SJSA1 (cell line): Measurements from ENCODE around the gene PLAAT5. TPM values are rescaled to one million over a fixed set of nuclear protein-coding genes. Genes with fewer than 3 reads are reported as not detected.
"Not testable (repeated sequence)": the region's sequence is repeated elsewhere in the genome, so short reads cannot be mapped to it uniquely, and the experiment has no call there.

ENCODE experiments used
- DNase-seq, 2 experiments: peaks; one replicate each; pipeline ENCODE4 v3.0.0-alpha.2; 2015 to 2020; ENCODE audit warnings: low spot score in 2 of 2, low read depth in 1 of 2
- H3K27ac ChIP-seq: fragments of 250-450 bp; sonication (Bioruptor Pico); 2 replicates; pipeline ENCODE4 v1.5.1; 2020; ENCODE audit warnings: mild to moderate bottlenecking, moderate library complexity
- H3K27me3 ChIP-seq: fragments of 250-450 bp; sonication (Bioruptor Pico); replicated peaks from 2 replicates; pipeline ENCODE4 v1.5.1; 2020; ENCODE audit warnings: mild to moderate bottlenecking, moderate library complexity
- H3K36me3 ChIP-seq: fragments of 250-450 bp; sonication (Bioruptor Pico); 2 replicates; pipeline ENCODE4 v1.5.1; 2020; ENCODE audit warnings: mild to moderate bottlenecking
- H3K4me1 ChIP-seq: fragments of 250-450 bp; sonication (Bioruptor Pico); replicated peaks from 2 replicates; pipeline ENCODE4 v1.6.1; 2021; ENCODE audit warnings: mild to moderate bottlenecking
- H3K4me3 ChIP-seq: fragments of 250-450 bp; sonication (Bioruptor Pico); 2 replicates; pipeline ENCODE4 v1.5.1; 2020; ENCODE audit warnings: mild to moderate bottlenecking
- H3K9me3 ChIP-seq: fragments of 250-450 bp; sonication (Bioruptor Pico); replicated peaks from 2 replicates; pipeline ENCODE4 v1.5.1; 2020; ENCODE audit warnings: mild to moderate bottlenecking
- total RNA-seq: library from RNA; depleted of rRNA; stranded (reverse); fragments of >200 nt; shearing (Covaris generic); gene quantifications from 2 replicates; pipeline ENCODE4 v1.2.3, GENCODE V29; 2014; rRNA removed

PLAAT5 gene
- 0.24 TPM in 1 of 2 replicates, not detected in the other for total RNA-seq

- no peak for DNase-seq
- peaks cover 25% of the 10 kb centered on the region for H3K4me1 ChIP-seq
- no peaks in the 10 kb centered on the region for H3K9me3 ChIP-seq
- no peak within 1 kb of the TSS for H3K27ac ChIP-seq
- peak within 1 kb of the TSS; percentile 23 for H3K4me3 ChIP-seq
- H3K27me3 ChIP-seq, result no peaks in the 10 kb centered on the region
- H3K36me3 ChIP-seq, result no peaks in the 10 kb centered on the region
These were observed at the start of gene PLAAT5 for GRCh38 chr11:63490551-63491239. PLAAT5 (minus strand) TSS chr11:63491167; CDS start chr11:63491034, 133 bp downstream.

- peak overlapping the region; percentile 26 for H3K27ac ChIP-seq
- H3K27me3 ChIP-seq, result no peaks in the 10 kb centered on the region
- peak overlapping the region; percentile 30 for H3K4me3 ChIP-seq
- no peaks in the 10 kb centered on the region for H3K9me3 ChIP-seq
- H3K36me3 ChIP-seq, result no peaks in the 10 kb centered on the region
- no peak for DNase-seq
- peaks cover 32% of the 10 kb centered on the region for H3K4me1 ChIP-seq
These were observed 46.5 kb upstream of the PLAAT5 start for GRCh38 chr11:63537293-63538101.

DNA sequence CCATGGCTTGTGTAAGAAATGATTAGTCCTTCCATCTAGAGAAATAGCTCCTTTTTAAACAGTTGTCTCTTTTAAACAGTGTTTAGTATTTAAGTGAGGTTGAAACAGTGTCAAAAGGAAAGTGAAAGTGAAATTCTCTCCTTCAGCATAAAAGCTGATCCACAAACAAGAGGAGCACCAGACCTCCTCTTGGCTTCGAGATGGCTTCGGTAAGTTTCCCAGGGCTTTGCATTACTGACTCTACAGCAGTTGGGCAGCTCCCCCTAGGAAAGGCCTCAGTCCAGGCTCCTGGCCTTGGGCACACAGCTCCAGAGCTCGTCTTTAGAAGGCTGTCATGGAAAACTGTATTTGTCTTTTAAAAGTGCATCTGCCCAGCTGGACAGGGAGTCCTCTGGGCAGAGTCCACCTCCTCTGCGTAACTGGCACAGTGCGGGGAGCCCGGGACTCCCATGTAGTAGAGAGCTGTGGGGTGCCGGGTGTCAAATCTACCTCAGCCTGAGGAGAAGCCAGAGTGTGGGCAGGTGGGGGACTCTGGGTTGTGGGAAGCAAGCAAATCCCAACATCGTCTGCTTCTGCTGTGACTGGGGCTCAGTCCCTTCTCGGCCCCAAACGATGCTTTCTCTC, 45.8 kb upstream of the PLAAT5 start, which contains the start of gene PLAAT4:
Gene PLAAT4, plus strand, starts transcription at position 140 of the 624 bp plus-strand sequence. Its CDS starts 61 bp downstream, at position 201.
- H3K36me3 ChIP-seq, result no peaks in the 10 kb centered on the region
- peak in 1 of 2 experiments; percentile 74 for DNase-seq
- H3K27ac ChIP-seq, result peak within 1 kb of the TSS; percentile 26
- peaks cover 40% of the 10 kb centered on the region for H3K4me1 ChIP-seq
- no peaks in the 10 kb centered on the region for H3K9me3 ChIP-seq
- H3K27me3 ChIP-seq, result no peaks in the 10 kb centered on the region
- H3K4me3 ChIP-seq, result peak within 1 kb of the TSS; percentile 30

DNA sequence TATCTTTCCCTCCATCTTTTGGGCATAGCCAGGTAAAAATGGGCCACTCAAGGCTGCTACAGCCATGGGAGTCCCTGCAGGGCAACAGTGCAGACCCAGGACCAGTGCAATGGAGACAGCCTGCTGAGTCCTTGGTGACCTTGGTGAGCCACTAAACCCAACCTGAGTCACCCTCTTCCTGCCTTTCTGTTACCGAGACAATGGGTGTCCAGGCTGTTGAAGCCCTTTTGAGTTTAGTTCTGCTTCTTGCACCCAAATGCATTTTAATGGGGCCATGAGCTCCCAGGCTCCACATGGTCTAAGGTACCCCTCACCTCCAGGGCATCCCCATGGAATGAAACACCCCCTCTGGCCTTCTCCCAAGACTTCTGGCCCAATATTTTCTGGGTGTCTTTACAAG, 44.8 kb upstream of the PLAAT5 start:
- Histone ChIP-seq H3K9me3 (no peaks in the 10 kb centered on the region), H3K36me3 (no peaks in the 10 kb centered on the region), H3K4me3 (no peak overlapping the region), H3K27ac (no peak overlapping the region), H3K4me1 (peaks cover 48% of the 10 kb centered on the region), H3K27me3 (no peaks in the 10 kb centered on the region)
- no peak for DNase-seq

GRCh38 chr11:63534895-63535461, 44.0 kb upstream of the PLAAT5 start:
- H3K4me3 ChIP-seq, result no peak overlapping the region

DNA sequence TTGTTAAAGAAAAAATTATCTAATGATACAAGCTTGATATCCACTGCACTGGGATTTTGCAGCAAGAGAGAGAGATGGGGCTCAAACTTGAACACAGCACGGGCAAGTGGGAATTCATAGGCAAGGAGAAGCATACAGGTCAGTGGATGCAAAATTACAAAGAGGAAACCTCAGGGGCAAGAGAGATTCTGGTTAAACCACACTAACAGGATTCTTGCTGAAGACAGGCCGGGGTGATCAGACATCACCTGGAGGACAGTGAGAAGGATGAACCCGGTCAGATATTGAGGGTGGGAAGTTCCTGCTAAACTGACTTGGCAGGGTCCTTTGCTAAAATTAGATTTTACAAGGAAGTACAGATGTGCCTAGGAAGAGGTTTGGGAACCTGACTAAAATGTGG, 43.1 kb upstream of the PLAAT5 start:
- Histone ChIP-seq H3K4me1 (peaks cover 48% of the 10 kb centered on the region), H3K27ac (no peak overlapping the region), H3K27me3 (no peaks in the 10 kb centered on the region), H3K9me3 (no peaks in the 10 kb centered on the region), H3K36me3 (no peaks in the 10 kb centered on the region), H3K4me3 (no peak overlapping the region)
- no peak for DNase-seq

More at GRCh38 chr11:63534895-63535461, 44.0 kb upstream of the PLAAT5 start:
- DNase-seq, result no peak
- H3K27me3 ChIP-seq, result no peaks in the 10 kb centered on the region
- no peak overlapping the region for H3K27ac ChIP-seq
- no peaks in the 10 kb centered on the region for H3K9me3 ChIP-seq
- H3K36me3 ChIP-seq, result no peaks in the 10 kb centered on the region
- H3K4me1 ChIP-seq, result peaks cover 48% of the 10 kb centered on the region

GRCh38 chr11:63532799-63533475, 42.0 kb upstream of the PLAAT5 start:
- H3K4me3 ChIP-seq, result no peak overlapping the region
- H3K9me3 ChIP-seq, result no peaks in the 10 kb centered on the region
- no peak overlapping the region for H3K27ac ChIP-seq
- no peak for DNase-seq
- H3K4me1 ChIP-seq, result peaks cover 47% of the 10 kb centered on the region
- H3K36me3 ChIP-seq, result no peaks in the 10 kb centered on the region
- H3K27me3 ChIP-seq, result no peaks in the 10 kb centered on the region

DNA sequence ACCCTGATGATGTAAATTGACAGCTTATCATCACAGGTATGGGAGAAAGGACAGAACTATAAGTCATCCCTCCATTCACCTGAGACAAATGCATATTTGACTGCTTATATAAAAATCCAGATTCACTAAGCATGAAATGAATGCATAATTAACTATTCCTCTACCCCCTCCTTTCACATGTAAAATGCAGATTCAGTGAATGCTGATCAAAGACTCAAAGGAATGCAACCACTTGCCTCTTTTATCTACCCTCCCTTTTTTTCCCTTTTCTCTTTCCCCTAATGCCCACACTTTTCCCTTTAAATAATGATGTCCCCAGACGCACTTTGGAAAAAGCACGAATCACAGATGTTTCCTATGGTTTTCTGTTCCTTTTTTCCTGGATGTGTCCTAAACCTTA, 41.1 kb upstream of the PLAAT5 start:
- H3K9me3 ChIP-seq, result no peaks in the 10 kb centered on the region
- H3K4me1 ChIP-seq, result peaks cover 39% of the 10 kb centered on the region
- no peaks in the 10 kb centered on the region for H3K36me3 ChIP-seq
- no peak overlapping the region for H3K4me3 ChIP-seq
- no peaks in the 10 kb centered on the region for H3K27me3 ChIP-seq
- peak overlapping the region; percentile 1; the same call in 1 of the 2 replicates for H3K27ac ChIP-seq
- DNase-seq, result no peak

GRCh38 chr11:63531074-63531792, 40.3 kb upstream of the PLAAT5 start:
- DNase-seq, result peak; percentile 59 to 78
- Histone ChIP-seq H3K4me1 (peaks cover 30% of the 10 kb centered on the region), H3K27ac (peak overlapping the region; percentile 17)
- not testable (repeated sequence) for H3K9me3 ChIP-seq, H3K4me3 ChIP-seq, H3K36me3 ChIP-seq, H3K27me3 ChIP-seq

GRCh38 chr11:63530021-63530420, 39.1 kb upstream of the PLAAT5 start:
- Histone ChIP-seq H3K4me1 (peaks cover 18% of the 10 kb centered on the region), H3K9me3 (no peaks in the 10 kb centered on the region), H3K27ac (no peak overlapping the region), H3K36me3 (no peaks in the 10 kb centered on the region), H3K27me3 (no peaks in the 10 kb centered on the region), H3K4me3 (no peak overlapping the region)
- DNase-seq, result no peak

DNA sequence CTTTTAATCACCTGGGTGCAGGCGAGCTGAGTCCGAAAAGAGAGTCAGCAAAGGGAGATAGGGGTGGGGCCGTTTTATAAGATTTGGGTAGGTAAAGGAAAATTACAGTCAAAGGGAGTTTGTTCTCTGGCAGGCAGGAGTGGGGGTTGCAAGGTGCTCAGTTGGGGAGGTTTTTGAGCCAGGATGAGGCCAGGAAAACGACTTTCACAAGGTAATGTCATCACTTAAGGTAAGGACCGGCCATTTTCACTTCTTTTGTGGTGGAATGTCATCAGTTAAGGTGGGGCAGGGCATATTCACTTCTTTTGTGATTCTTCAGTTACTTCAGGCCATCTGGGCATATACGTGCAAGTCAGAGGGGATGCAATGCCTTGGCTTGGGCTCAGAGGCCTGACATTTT, 38.4 kb upstream of the PLAAT5 start:
- not testable (repeated sequence) for H3K9me3 ChIP-seq, H3K4me3 ChIP-seq, H3K27ac ChIP-seq, DNase-seq, H3K36me3 ChIP-seq, H3K27me3 ChIP-seq
- peaks cover 16% of the 10 kb centered on the region for H3K4me1 ChIP-seq

DNA sequence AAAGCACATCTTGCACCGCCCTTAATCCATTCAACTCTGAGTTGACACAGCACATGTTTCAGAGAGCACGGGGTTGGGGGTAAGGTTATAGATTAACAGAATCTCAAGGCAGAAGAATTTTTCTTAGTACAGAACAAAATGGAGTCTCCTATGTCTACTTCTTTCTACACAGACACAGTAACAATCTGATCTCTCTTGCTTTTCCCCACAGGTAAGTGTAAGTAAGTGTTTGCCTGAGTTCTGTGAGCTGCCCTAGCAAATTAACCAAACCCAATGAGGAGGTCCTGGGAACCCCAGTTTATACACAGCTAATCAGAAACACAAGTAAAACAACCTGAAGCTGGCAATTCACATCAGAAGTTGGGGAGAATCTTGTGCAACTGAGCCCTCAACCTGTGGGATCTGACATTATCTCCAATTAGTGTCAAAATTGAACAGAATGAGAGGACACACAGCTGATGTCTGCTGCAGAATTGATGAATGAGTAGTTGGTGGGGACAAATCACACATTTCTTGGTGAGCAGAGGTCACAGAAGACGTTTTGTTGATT, 37.8 kb upstream of the PLAAT5 start:
- H3K27ac ChIP-seq, H3K4me3 ChIP-seq, DNase-seq, H3K27me3 ChIP-seq, H3K9me3 ChIP-seq, H3K36me3 ChIP-seq: not testable (repeated sequence)
- H3K4me1 ChIP-seq, result peaks cover 16% of the 10 kb centered on the region
